SH-SY5Y (cell line): ENCODE measurements around the gene HLA-DQB1.

Experiments used
- GATA2 ChIP-seq: IDR thresholded peaks from 2 replicates; pipeline ENCODE4 v1.6.1; 2011; ENCODE audit warnings: mild to moderate bottlenecking, low read depth, low read length
- GATA3 ChIP-seq: IDR thresholded peaks from 2 replicates; pipeline ENCODE4 v1.6.1; 2011; ENCODE audit warnings: low read depth, mild to moderate bottlenecking, low read length, moderate library complexity

- TF ChIP-seq GATA3, result no peak
- TF ChIP-seq GATA2, result no peak
Observed at GRCh38 chr6:32641122-32641521, 25.3 kb downstream of the HLA-DQB1 start.
